Epithelial cell of esophagus (primary cell): ENCODE data around the gene MSH3.
A peak's percentile ranks its signal among the peaks of the same experiment; 100 is the strongest.

Source experiments
- DNase-seq: peaks from one replicate; pipeline ENCODE4 v3.0.0; 2010; ENCODE audit warnings: low read depth
- H3K4me3 ChIP-seq: 2 replicates; pipeline ENCODE4 v1.5.1; 2011; ENCODE audit warnings: mild to moderate bottlenecking, low read length, control low read depth
- TF ChIP-seq, protein P1 (sequence below): IDR thresholded peaks from 2 replicates; pipeline ENCODE4 v1.5.1; 2011; ENCODE audit warnings: low read depth, mild to moderate bottlenecking, low read length, control low read depth, inconsistent platforms; ENCODE audit not compliant: insufficient read depth; ENCODE audit errors: missing control alignments

MSH3 gene

GRCh38 chr5:80797428-80798024 lies 143.1 kb downstream of the MSH3 start:
- H3K4me3 ChIP-seq = no peak overlapping the region
- TF ChIP-seq, protein P1, sequence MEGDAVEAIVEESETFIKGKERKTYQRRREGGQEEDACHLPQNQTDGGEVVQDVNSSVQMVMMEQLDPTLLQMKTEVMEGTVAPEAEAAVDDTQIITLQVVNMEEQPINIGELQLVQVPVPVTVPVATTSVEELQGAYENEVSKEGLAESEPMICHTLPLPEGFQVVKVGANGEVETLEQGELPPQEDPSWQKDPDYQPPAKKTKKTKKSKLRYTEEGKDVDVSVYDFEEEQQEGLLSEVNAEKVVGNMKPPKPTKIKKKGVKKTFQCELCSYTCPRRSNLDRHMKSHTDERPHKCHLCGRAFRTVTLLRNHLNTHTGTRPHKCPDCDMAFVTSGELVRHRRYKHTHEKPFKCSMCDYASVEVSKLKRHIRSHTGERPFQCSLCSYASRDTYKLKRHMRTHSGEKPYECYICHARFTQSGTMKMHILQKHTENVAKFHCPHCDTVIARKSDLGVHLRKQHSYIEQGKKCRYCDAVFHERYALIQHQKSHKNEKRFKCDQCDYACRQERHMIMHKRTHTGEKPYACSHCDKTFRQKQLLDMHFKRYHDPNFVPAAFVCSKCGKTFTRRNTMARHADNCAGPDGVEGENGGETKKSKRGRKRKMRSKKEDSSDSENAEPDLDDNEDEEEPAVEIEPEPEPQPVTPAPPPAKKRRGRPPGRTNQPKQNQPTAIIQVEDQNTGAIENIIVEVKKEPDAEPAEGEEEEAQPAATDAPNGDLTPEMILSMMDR = no peak
- DNase-seq = no peak

GRCh38 chr5:80798166-80798565 lies 143.7 kb downstream of the MSH3 start:
- no peak for DNase-seq
- H3K4me3 ChIP-seq = no peak overlapping the region
- TF ChIP-seq, protein P1 = no peak

GRCh38 chr5:80798633-80799032 lies 144.2 kb downstream of the MSH3 start:
- TF ChIP-seq, protein P1 = no peak
- no peak for DNase-seq
- no peak overlapping the region for H3K4me3 ChIP-seq

DNA sequence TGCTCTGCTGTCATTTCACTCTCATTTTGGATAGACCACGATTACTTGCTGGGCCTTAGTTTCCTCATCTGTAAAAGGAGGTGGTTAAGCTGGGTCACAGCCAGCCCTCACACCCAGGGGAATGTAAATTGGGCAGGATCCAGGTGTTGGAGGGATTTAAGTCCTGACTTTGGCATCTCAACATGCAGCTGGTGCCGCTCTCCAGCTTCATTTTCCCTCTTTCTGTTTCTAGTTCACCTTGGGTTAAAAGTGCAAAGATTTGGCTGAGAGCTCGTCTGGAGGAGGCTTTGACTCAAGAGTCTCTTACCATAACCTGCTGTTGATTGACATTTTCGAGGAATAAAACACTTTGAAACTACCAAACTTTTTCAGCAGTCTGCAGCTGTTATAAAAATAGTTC lies 144.6 kb downstream of the MSH3 start:
- TF ChIP-seq, protein P1 = no peak
- no peak for DNase-seq
- no peak overlapping the region for H3K4me3 ChIP-seq

GRCh38 chr5:80799573-80799972 lies 145.1 kb downstream of the MSH3 start:
- TF ChIP-seq, protein P1 = no peak
- no peak overlapping the region for H3K4me3 ChIP-seq
- DNase-seq = peak; percentile 40

DNA sequence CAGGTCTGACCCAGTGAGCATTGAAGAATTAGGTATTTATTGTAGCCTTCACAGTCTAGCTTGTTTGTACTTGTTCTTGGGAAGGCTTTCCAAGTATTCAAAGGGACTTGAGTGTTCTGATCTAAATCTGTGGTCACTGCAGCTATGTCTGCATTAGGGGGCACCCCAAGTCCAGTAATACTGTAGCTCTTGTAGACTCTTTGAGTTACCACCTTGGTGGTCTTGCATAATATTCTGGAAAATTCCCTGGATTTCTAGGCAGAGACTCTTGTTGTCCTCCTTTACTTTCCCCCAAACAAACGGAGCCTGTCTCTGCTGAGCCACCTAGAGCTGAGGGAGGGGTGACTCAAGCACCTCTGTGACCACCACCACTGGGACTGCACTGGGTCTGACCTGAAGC lies 149.9 kb downstream of the MSH3 start:
- no peak overlapping the region for H3K4me3 ChIP-seq
- TF ChIP-seq, protein P1 = no peak
- peak; percentile 9 for DNase-seq

- TF ChIP-seq, protein P1 = no peak
- H3K4me3 ChIP-seq = no peak overlapping the region
Measured at GRCh38 chr5:80805038-80805437, 150.6 kb downstream of the MSH3 start.

More at GRCh38 chr5:80805038-80805437, 150.6 kb downstream of the MSH3 start:
- DNase-seq = no peak
